Neural progenitor cell (in vitro differentiated cells): ENCODE results near the gene SFTPD.

Source experiments
- EZH2 ChIP-seq: fragments of 200-600 bp; sonication (generic); IDR thresholded peaks from 2 replicates; pipeline ENCODE4 v1.6.1; 2017; ENCODE audit warnings: antibody characterized with exemption, mild to moderate bottlenecking, moderate library complexity
- EZH2phosphoT487 ChIP-seq: fragments of 200-600 bp; sonication (generic); IDR thresholded peaks from 2 replicates; pipeline ENCODE4 v1.6.1; 2017; ENCODE audit warnings: antibody characterized with exemption

GRCh38 chr10:79928028-79928583 lies 20.8 kb downstream of the SFTPD start:
- TF ChIP-seq EZH2 (no peak), EZH2phosphoT487 (no peak)
